Measurements from ENCODE around the gene MICA. TPM values are rescaled to one million over a fixed set of nuclear protein-coding genes. Genes with fewer than 3 reads are reported as not detected.
"Not testable (repeated sequence)": the region's sequence is repeated elsewhere in the genome, so short reads cannot be mapped to it uniquely, and the experiment has no call there.

MICA gene
- total and polyA plus RNA-seq, 2 experiments from 2014 or later, result 36.9 to 42.6 TPM

- 6 to 9% methylated on average over 30 of the region's 30 CpGs for WGBS, 2 experiments (ENCODE audit: low coverage in 1 of 2, low lambda C conversion rate in 2 of 2, missing lambda C conversion rate in 2 of 2)
- H3F3A ChIP-seq (ENCODE audit: insufficient read depth), result no peaks in the 10 kb centered on the region
- TF ChIP-seq EZH2phosphoT487 (IDR thresholded peaks at IDR 0.05; ENCODE audit: insufficient read depth, low read depth) (no peak), EZH2 (IDR thresholded peaks at IDR 0.05; ENCODE audit: insufficient read depth, poor library complexity, severe bottlenecking) (no peak)
- H3K36me3 ChIP-seq (ENCODE audit: low read depth), result no peaks in the 10 kb centered on the region
- H3K9me3 ChIP-seq (ENCODE audit: low read depth), result no peaks in the 10 kb centered on the region
- peaks cover 41% of the 10 kb centered on the region for H3K27me3 ChIP-seq (replicated peaks; ENCODE audit: insufficient read depth)
- H3K9me2 ChIP-seq (ENCODE audit: insufficient read depth), result no peaks in the 10 kb centered on the region
- peak overlapping the region; percentile 38; the same call in 1 of the 2 replicates for H3K4me3 ChIP-seq
- peak; percentile 91 for DNase-seq
- H3K4me1 ChIP-seq (ENCODE audit: insufficient read depth), result no peaks in the 10 kb centered on the region
- H3K4me2 ChIP-seq (ENCODE audit: unreplicated experiment), result peak overlapping the region; percentile 68
- no peak overlapping the region for H3K9ac ChIP-seq
- H3K27ac ChIP-seq, result no peak overlapping the region
- H4K20me1 ChIP-seq (ENCODE audit: insufficient read depth), result no peaks in the 10 kb centered on the region
- in situ Hi-C loops (cut with MboI), result loop anchor here (10.0 kb wide), 1 partner anchor 162 kb away; no protein-coding TSS in a partner anchor
- peak overlapping the region; percentile 42; the same call in 1 of the 2 replicates for H2AFZ ChIP-seq
- H3K79me2 ChIP-seq (ENCODE audit: insufficient read depth), result no peaks in the 10 kb centered on the region
These were observed 36.5 kb upstream of the MICA start for GRCh38 chr6:31366693-31367470.

GRCh38 chr6:31368461-31368860 lies 34.9 kb upstream of the MICA start:
- no peaks in the 10 kb centered on the region for H3K9me2 ChIP-seq (ENCODE audit: insufficient read depth)
- no peaks in the 10 kb centered on the region for H3K9me3 ChIP-seq (ENCODE audit: low read depth)
- no peak for DNase-seq
- H2AFZ ChIP-seq, result no peak overlapping the region
- H3K9ac ChIP-seq, result no peak overlapping the region
- 87 to 91% methylated on average over 2 of the region's 2 CpGs for WGBS, 2 experiments (ENCODE audit: low coverage in 1 of 2, low lambda C conversion rate in 2 of 2, missing lambda C conversion rate in 2 of 2)
- no peaks in the 10 kb centered on the region for H3K79me2 ChIP-seq (ENCODE audit: insufficient read depth)
- no peaks in the 10 kb centered on the region for H4K20me1 ChIP-seq (ENCODE audit: insufficient read depth)
- no peak overlapping the region for H3K4me3 ChIP-seq
- TF ChIP-seq EZH2phosphoT487 (IDR thresholded peaks at IDR 0.05; ENCODE audit: insufficient read depth, low read depth), result no peak
- TF ChIP-seq EZH2 (IDR thresholded peaks at IDR 0.05; ENCODE audit: insufficient read depth, poor library complexity, severe bottlenecking), result no peak
- in situ Hi-C loops (cut with MboI), result loop anchor here (10.0 kb wide), 1 partner anchor 164 kb away; no protein-coding TSS in a partner anchor
- no peak overlapping the region for H3K27ac ChIP-seq
- no peaks in the 10 kb centered on the region for H3K4me1 ChIP-seq (ENCODE audit: insufficient read depth)
- H3K27me3 ChIP-seq (replicated peaks; ENCODE audit: insufficient read depth), result peaks cover 30% of the 10 kb centered on the region
- no peaks in the 10 kb centered on the region for H3K36me3 ChIP-seq (ENCODE audit: low read depth)
- H3K4me2 ChIP-seq (ENCODE audit: unreplicated experiment), result no peak overlapping the region
- H3F3A ChIP-seq (ENCODE audit: insufficient read depth), result no peaks in the 10 kb centered on the region

- H3K4me2 ChIP-seq (ENCODE audit: unreplicated experiment); H3K9me3 ChIP-seq (ENCODE audit: low read depth); H4K20me1 ChIP-seq (ENCODE audit: insufficient read depth); in situ Hi-C loops (cut with MboI); H2AFZ ChIP-seq; H3K79me2 ChIP-seq (ENCODE audit: insufficient read depth); H3K27ac ChIP-seq; H3F3A ChIP-seq (ENCODE audit: insufficient read depth); H3K36me3 ChIP-seq (ENCODE audit: low read depth); H3K9ac ChIP-seq; DNase-seq; H3K4me1 ChIP-seq (ENCODE audit: insufficient read depth); H3K4me3 ChIP-seq; H3K9me2 ChIP-seq (ENCODE audit: insufficient read depth): not testable (repeated sequence)
- WGBS, 2 experiments (ENCODE audit: low coverage in 1 of 2, low lambda C conversion rate in 2 of 2, missing lambda C conversion rate in 2 of 2), result 100% methylated on average over 1 of the region's 8 CpGs; no CpG with 5 or more reads in 1 of the 2 experiments
- H3K27me3 ChIP-seq (replicated peaks; ENCODE audit: insufficient read depth), result peaks cover 17% of the 10 kb centered on the region; the same call in 1 of the 2 replicates
These were observed 29.3 kb upstream of the MICA start for GRCh38 chr6:31374118-31374517.

- Histone ChIP-seq H3K4me1 (ENCODE audit: insufficient read depth) (no peaks in the 10 kb centered on the region), H3K27ac (no peak overlapping the region), H3K4me3 (no peak overlapping the region), H4K20me1 (ENCODE audit: insufficient read depth) (no peaks in the 10 kb centered on the region), H3K36me3 (ENCODE audit: low read depth) (no peaks in the 10 kb centered on the region), H3K27me3 (replicated peaks; ENCODE audit: insufficient read depth) (peaks cover 12% of the 10 kb centered on the region; the same call in 1 of the 2 replicates), H3K79me2 (ENCODE audit: insufficient read depth) (no peaks in the 10 kb centered on the region), H3K4me2 (ENCODE audit: unreplicated experiment) (no peak overlapping the region), H2AFZ (no peak overlapping the region), H3K9ac (no peak overlapping the region), H3K9me3 (ENCODE audit: low read depth) (no peaks in the 10 kb centered on the region), H3F3A (ENCODE audit: insufficient read depth) (no peaks in the 10 kb centered on the region), H3K9me2 (ENCODE audit: insufficient read depth) (no peaks in the 10 kb centered on the region)
- in situ Hi-C loops (cut with MboI), result no loop called here
- no peak for DNase-seq
- TF ChIP-seq EZH2 (IDR thresholded peaks at IDR 0.05; ENCODE audit: insufficient read depth, poor library complexity, severe bottlenecking), result no peak
- no peak for TF ChIP-seq EZH2phosphoT487 (IDR thresholded peaks at IDR 0.05; ENCODE audit: insufficient read depth, low read depth)
These were observed 27.7 kb upstream of the MICA start for GRCh38 chr6:31375699-31376098.
